Measurements from ENCODE around the gene CDC23. TPM values are rescaled to one million over a fixed set of nuclear protein-coding genes. Genes with fewer than 3 reads are reported as not detected.

Gene CDC23
- total and polyA plus RNA-seq, 7 experiments from 2014 or later = 13.0 to 39.6 (median 25.5) TPM

GRCh38 chr5:138246334-138246733 is 33.2 kb upstream of the CDC23 start:
- Histone ChIP-seq H3K9me3 (ENCODE audit: control insufficient read depth in 2 of 3, low read length in 3 of 3) (no peaks in the 10 kb centered on the region), H3K27me3 (ENCODE audit: control insufficient read depth in 2 of 2, insufficient read depth in 2 of 2, low read length in 2 of 2) (peaks cover 0 to 18% of the 10 kb centered on the region in 2 donors), H3K27ac (ENCODE audit: low read depth, low read length) (no peak overlapping the region), H3K4me1 (ENCODE audit: control insufficient read depth in 2 of 2, insufficient read depth in 2 of 2, low read length in 2 of 2) (no peaks in the 10 kb centered on the region), H3K4me3 (ENCODE audit: low read length) (no peak overlapping the region), H3K36me3 (ENCODE audit: control insufficient read depth in 2 of 3, insufficient read depth in 3 of 3, low read length in 3 of 3) (no peaks in the 10 kb centered on the region)
- no peak for DNase-seq
- peaks cover 16 to 36% (median 28%) of the 10 kb centered on the region in 5 donors for H3K27me3 Mint-ChIP-seq
- H3K9me3 Mint-ChIP-seq = no peaks in the 10 kb centered on the region
- no peak overlapping the region for H3K27ac Mint-ChIP-seq
- ChIA-PET POLR2A (no interaction called here), CTCF (no interaction called here)
- peaks cover 0 to 10% (median 4%) of the 10 kb centered on the region in 7 donors for H3K4me1 Mint-ChIP-seq
- no peak overlapping the region for H3K4me3 Mint-ChIP-seq
- ATAC-seq = no peak
- H3K36me3 Mint-ChIP-seq = no peaks in the 10 kb centered on the region
- intact Hi-C loops (cut with micrococcal nuclease) = no loop called here

DNA sequence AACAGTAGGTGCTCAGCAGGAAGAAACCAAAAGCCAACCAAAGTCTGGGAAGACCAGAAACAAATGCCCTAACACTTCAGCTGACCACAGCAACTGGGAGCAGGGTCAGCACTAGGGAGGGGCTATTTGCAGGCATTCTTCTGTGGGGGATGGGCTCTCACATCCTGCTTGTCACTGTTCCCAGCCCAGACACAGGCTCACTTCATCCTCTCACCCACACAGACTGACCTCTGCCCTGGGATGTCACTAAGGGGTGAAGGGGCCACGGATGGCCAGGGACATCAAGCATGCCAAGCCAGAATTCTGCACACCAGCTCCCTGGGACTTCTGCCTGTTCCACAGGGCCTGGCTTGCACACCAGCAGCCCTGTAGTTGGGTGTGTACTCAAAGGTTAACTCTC is 32.6 kb upstream of the CDC23 start:
- intact Hi-C loops (cut with micrococcal nuclease) = no loop called here
- H3K4me3 Mint-ChIP-seq = no peak overlapping the region
- H3K27ac Mint-ChIP-seq = no peak overlapping the region
- ATAC-seq (no peak), DNase-seq (no peak)
- no peak overlapping the region for H3K27ac ChIP-seq (ENCODE audit: low read depth, low read length)
- no peaks in the 10 kb centered on the region for H3K9me3 Mint-ChIP-seq
- POLR2A ChIA-PET = no interaction called here
- H3K4me1 ChIP-seq (ENCODE audit: control insufficient read depth in 2 of 2, insufficient read depth in 2 of 2, low read length in 2 of 2) = no peaks in the 10 kb centered on the region
- peaks cover 22 to 42% (median 34%) of the 10 kb centered on the region in 5 donors for H3K27me3 Mint-ChIP-seq
- H3K4me3 ChIP-seq (ENCODE audit: low read length) = no peak overlapping the region
- H3K36me3 Mint-ChIP-seq = no peaks in the 10 kb centered on the region
- CTCF ChIA-PET = no interaction called here
- peaks cover 3 to 16% (median 9%) of the 10 kb centered on the region in 7 donors for H3K4me1 Mint-ChIP-seq
- H3K9me3 ChIP-seq (ENCODE audit: control insufficient read depth in 2 of 3, low read length in 3 of 3) = no peaks in the 10 kb centered on the region
- peaks cover 0 to 23% of the 10 kb centered on the region in 2 donors for H3K27me3 ChIP-seq (ENCODE audit: control insufficient read depth in 2 of 2, insufficient read depth in 2 of 2, low read length in 2 of 2)
- H3K36me3 ChIP-seq (ENCODE audit: control insufficient read depth in 2 of 3, insufficient read depth in 3 of 3, low read length in 3 of 3) = no peaks in the 10 kb centered on the region

DNA sequence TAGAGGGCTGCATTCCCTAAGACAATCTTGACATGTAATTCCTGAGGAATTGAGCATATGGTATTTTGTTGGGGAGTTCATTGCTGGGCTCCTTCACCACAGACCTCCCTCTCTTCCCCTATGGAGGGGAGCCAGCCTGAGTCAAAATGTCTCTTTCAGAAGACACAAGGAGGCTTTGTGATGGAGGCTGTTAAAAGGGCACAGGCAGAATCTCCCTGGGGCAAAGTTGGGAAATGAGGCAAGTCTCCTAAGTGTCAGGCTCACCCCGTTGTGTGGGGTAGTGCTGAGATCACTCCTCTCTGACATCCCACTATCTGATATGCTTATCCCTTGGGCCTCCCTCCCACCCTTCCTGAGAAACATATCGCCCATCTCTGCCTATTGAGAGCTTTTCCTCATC is 30.7 kb upstream of the CDC23 start:
- CTCF ChIA-PET = interaction anchor here (0.6 kb wide), 1 partner anchor 206 kb away, joined by 4 read pairs; no protein-coding TSS in a partner anchor
- intact Hi-C loops (cut with micrococcal nuclease) = no loop called here
- peaks cover 38 to 56% (median 47%) of the 10 kb centered on the region in 5 donors for H3K27me3 Mint-ChIP-seq

GRCh38 chr5:138241688-138242571 is 28.8 kb upstream of the CDC23 start:
- Histone ChIP-seq H3K4me1 (ENCODE audit: control insufficient read depth in 2 of 2, insufficient read depth in 2 of 2, low read length in 2 of 2) (no peaks in the 10 kb centered on the region), H3K27ac (ENCODE audit: low read depth, low read length) (no peak overlapping the region), H3K27me3 (ENCODE audit: control insufficient read depth in 2 of 2, insufficient read depth in 2 of 2, low read length in 2 of 2) (peaks cover 4 to 26% of the 10 kb centered on the region in 2 donors), H3K36me3 (ENCODE audit: control insufficient read depth in 2 of 3, insufficient read depth in 3 of 3, low read length in 3 of 3) (no peaks in the 10 kb centered on the region), H3K9me3 (ENCODE audit: control insufficient read depth in 2 of 3, low read length in 3 of 3) (no peaks in the 10 kb centered on the region), H3K4me3 (ENCODE audit: low read length) (no peak overlapping the region)
- ChIA-PET CTCF (interaction anchor here (0.5 kb wide), 1 partner anchor 24 kb away, joined by 4 read pairs; no protein-coding TSS in a partner anchor), POLR2A (interaction anchor here (0.6 kb wide), 2 partner anchors 13 to 301 kb away, joined by 3 to 5 read pairs; no protein-coding TSS in a partner anchor)
- Mint-ChIP-seq H3K27ac (no peak overlapping the region), H3K36me3 (no peaks in the 10 kb centered on the region), H3K4me3 (peak overlapping the region; percentile 45 to 84 (median 70)), H3K9me3 (peaks cover 0 to 2% (median 0%) of the 10 kb centered on the region in 11 donors), H3K27me3 (peaks cover 41 to 57% (median 50%) of the 10 kb centered on the region in 5 donors), H3K4me1 (peaks cover 7 to 19% (median 13%) of the 10 kb centered on the region in 7 donors)
- ATAC-seq (peak; percentile 79), DNase-seq (peak in 5 of 9 donors; percentile 3 to 14 (median 8))
- intact Hi-C loops (cut with micrococcal nuclease) = no loop called here

More for the DNA sequence above, 30.7 kb upstream of the CDC23 start:
- POLR2A ChIA-PET = no interaction called here
- Histone ChIP-seq H3K36me3 (ENCODE audit: control insufficient read depth in 2 of 3, insufficient read depth in 3 of 3, low read length in 3 of 3) (no peaks in the 10 kb centered on the region), H3K27ac (ENCODE audit: low read depth, low read length) (no peak overlapping the region), H3K4me3 (ENCODE audit: low read length) (no peak overlapping the region), H3K27me3 (ENCODE audit: control insufficient read depth in 2 of 2, insufficient read depth in 2 of 2, low read length in 2 of 2) (peaks cover 4 to 26% of the 10 kb centered on the region in 2 donors), H3K9me3 (ENCODE audit: control insufficient read depth in 2 of 3, low read length in 3 of 3) (no peaks in the 10 kb centered on the region), H3K4me1 (ENCODE audit: control insufficient read depth in 2 of 2, insufficient read depth in 2 of 2, low read length in 2 of 2) (no peaks in the 10 kb centered on the region)
- peak overlapping the region in 1 of 10 donors; percentile 11 for H3K4me3 Mint-ChIP-seq
- no peaks in the 10 kb centered on the region for H3K36me3 Mint-ChIP-seq
- ATAC-seq = no peak
- peaks cover 0 to 2% (median 0%) of the 10 kb centered on the region in 11 donors for H3K9me3 Mint-ChIP-seq
- peaks cover 7 to 19% (median 13%) of the 10 kb centered on the region in 7 donors for H3K4me1 Mint-ChIP-seq
- no peak for DNase-seq
- H3K27ac Mint-ChIP-seq = no peak overlapping the region

- POLR2A ChIA-PET = interaction anchor here (0.6 kb wide), 1 partner anchor 12 kb away, joined by 5 read pairs; no protein-coding TSS in a partner anchor
- ATAC-seq (peak; percentile 32), DNase-seq (no peak)
- Mint-ChIP-seq H3K36me3 (no peaks in the 10 kb centered on the region), H3K4me1 (peaks cover 7 to 19% (median 13%) of the 10 kb centered on the region in 7 donors), H3K4me3 (peak overlapping the region in 7 of 10 donors; percentile 7 to 84 (median 70)), H3K9me3 (peaks cover 0 to 2% (median 0%) of the 10 kb centered on the region in 11 donors), H3K27ac (peak overlapping the region in 1 of 9 donors; percentile 13), H3K27me3 (peaks cover 41 to 57% (median 50%) of the 10 kb centered on the region in 5 donors)
- no peaks in the 10 kb centered on the region for H3K9me3 ChIP-seq (ENCODE audit: control insufficient read depth in 2 of 3, low read length in 3 of 3)
- intact Hi-C loops (cut with micrococcal nuclease) = no loop called here
- CTCF ChIA-PET = no interaction called here
- no peaks in the 10 kb centered on the region for H3K36me3 ChIP-seq (ENCODE audit: control insufficient read depth in 2 of 3, insufficient read depth in 3 of 3, low read length in 3 of 3)
- H3K4me3 ChIP-seq (ENCODE audit: low read length) = no peak overlapping the region
- H3K4me1 ChIP-seq (ENCODE audit: control insufficient read depth in 2 of 2, insufficient read depth in 2 of 2, low read length in 2 of 2) = no peaks in the 10 kb centered on the region
- H3K27me3 ChIP-seq (ENCODE audit: control insufficient read depth in 2 of 2, insufficient read depth in 2 of 2, low read length in 2 of 2) = peaks cover 4 to 26% of the 10 kb centered on the region in 2 donors
- no peak overlapping the region for H3K27ac ChIP-seq (ENCODE audit: low read depth, low read length)
Observed at GRCh38 chr5:138240650-138241385, 27.7 kb upstream of the CDC23 start.

DNA sequence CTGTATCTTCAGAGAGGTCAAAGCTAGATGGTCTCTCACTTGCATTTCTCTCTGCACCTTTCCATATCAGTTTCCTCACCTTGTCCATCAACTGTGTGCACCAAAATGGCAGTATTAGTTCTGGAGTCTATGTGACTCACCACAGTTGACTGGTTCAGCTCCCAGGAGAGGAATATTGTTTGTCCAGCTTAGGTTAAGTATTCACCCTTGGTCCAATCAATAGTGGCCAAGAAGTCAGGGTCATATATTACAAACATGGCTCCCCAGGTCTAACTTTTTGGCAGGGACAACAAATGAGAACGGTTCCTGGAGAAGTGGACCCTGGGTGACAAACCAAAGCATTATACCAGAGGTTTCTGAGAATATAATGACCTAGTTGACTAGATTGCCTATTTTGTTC is 24.9 kb upstream of the CDC23 start:
- no peaks in the 10 kb centered on the region for H3K36me3 ChIP-seq (ENCODE audit: control insufficient read depth in 2 of 3, insufficient read depth in 3 of 3, low read length in 3 of 3)
- H3K27ac Mint-ChIP-seq = no peak overlapping the region
- POLR2A ChIA-PET = no interaction called here
- DNase-seq = no peak
- H3K27me3 ChIP-seq (ENCODE audit: control insufficient read depth in 2 of 2, insufficient read depth in 2 of 2, low read length in 2 of 2) = peaks cover 4 to 21% of the 10 kb centered on the region in 2 donors
- peaks cover 0 to 2% (median 0%) of the 10 kb centered on the region in 11 donors for H3K9me3 Mint-ChIP-seq
- peaks cover 27 to 49% (median 41%) of the 10 kb centered on the region in 5 donors for H3K27me3 Mint-ChIP-seq
- peaks cover 7 to 19% (median 13%) of the 10 kb centered on the region in 7 donors for H3K4me1 Mint-ChIP-seq
- no peak overlapping the region for H3K27ac ChIP-seq (ENCODE audit: low read depth, low read length)
- CTCF ChIA-PET = interaction anchor here (0.6 kb wide), 1 partner anchor 21 kb away, joined by 5 read pairs; no protein-coding TSS in a partner anchor
- H3K4me3 ChIP-seq (ENCODE audit: low read length) = no peak overlapping the region
- no peaks in the 10 kb centered on the region for H3K9me3 ChIP-seq (ENCODE audit: control insufficient read depth in 2 of 3, low read length in 3 of 3)
- H3K4me1 ChIP-seq (ENCODE audit: control insufficient read depth in 2 of 2, insufficient read depth in 2 of 2, low read length in 2 of 2) = no peaks in the 10 kb centered on the region
- intact Hi-C loops (cut with micrococcal nuclease) = no loop called here
- H3K36me3 Mint-ChIP-seq = peaks cover 0 to 4% (median 0%) of the 10 kb centered on the region in 5 donors
- no peak for ATAC-seq
- H3K4me3 Mint-ChIP-seq = no peak overlapping the region
